GM19025 (cell line): ENCODE results near the gene TRAPPC3.
"Not testable (repeated sequence)": the region's sequence is repeated elsewhere in the genome, so short reads cannot be mapped to it uniquely, and the experiment has no call there.

Experiments
- ATAC-seq: cut with Tn5 transposase; IDR thresholded peaks from one replicate; pipeline ENCODE4 v1.9.1; 2021; ENCODE audit warnings: mild to moderate bottlenecking, low read depth, moderate library complexity; ENCODE audit not compliant: unreplicated experiment

TRAPPC3 gene

GRCh38 chr1:36166938-36167905, 17.9 kb upstream of the TRAPPC3 start:
- no peak for ATAC-seq

- ATAC-seq = no peak
Measured at GRCh38 chr1:36166136-36166535, 16.9 kb upstream of the TRAPPC3 start.

DNA sequence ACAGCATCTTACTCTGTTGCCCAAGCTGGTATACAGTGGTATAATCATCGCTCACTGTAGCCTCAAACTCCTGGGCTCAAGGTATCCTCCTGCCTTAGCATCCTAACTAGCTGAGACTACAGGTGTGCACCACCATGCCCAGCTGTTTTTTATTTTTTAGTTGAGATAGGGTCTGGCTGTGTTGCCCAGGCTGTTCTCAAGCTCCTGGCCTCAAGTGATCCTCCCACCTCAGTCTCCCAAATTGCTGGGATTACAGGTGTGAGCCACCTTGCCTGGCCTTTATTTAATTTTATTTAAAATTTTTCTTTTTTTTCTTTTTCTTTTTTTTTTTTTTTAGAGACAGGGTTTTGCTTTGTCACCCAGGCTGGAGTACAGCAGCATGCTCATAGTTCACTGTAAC, 15.9 kb upstream of the TRAPPC3 start:
- ATAC-seq = no peak

DNA sequence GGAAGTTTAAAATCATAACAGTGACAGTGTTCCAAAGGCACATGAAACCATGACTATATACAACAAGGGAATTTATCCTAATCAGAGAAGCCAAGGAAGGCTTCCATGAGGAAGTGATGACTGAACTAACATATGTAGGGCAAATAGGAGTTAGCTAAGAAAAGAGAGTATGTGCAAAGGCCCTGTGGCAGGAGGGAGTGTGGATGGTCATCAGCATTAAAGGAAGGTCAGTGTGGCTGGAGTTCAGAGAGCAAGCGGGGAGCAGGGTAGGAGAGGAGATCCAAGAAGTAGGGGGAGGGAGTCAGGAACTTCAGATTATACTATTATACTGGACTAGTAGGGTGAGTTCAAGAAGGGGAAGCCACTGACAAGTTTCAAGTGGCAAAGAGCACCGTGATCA, 15.1 kb upstream of the TRAPPC3 start:
- no peak for ATAC-seq

DNA sequence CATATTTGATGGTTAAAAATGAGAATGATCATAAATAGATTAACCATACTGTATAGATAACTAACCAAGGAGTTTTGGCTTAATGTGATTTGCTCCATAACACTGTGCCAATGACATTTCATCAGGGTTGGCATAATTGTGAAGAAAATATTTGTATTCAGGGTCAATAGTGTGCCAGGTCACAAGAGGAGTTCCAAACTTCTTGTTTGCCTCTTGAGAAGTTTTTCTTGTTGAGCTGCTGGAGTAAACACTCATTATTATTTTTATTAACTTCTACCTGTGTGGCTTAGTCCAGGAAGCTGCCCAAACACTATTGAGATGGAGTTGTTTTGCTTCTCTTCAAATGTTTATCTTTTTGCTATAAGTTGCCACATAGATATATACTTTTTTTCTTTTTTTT, 14.1 kb upstream of the TRAPPC3 start:
- no peak for ATAC-seq

- no peak for ATAC-seq
Measured at GRCh38 chr1:36162680-36163239, 13.5 kb upstream of the TRAPPC3 start.

GRCh38 chr1:36161641-36162531, 12.6 kb upstream of the TRAPPC3 start:
- peak; percentile 41 for ATAC-seq

DNA sequence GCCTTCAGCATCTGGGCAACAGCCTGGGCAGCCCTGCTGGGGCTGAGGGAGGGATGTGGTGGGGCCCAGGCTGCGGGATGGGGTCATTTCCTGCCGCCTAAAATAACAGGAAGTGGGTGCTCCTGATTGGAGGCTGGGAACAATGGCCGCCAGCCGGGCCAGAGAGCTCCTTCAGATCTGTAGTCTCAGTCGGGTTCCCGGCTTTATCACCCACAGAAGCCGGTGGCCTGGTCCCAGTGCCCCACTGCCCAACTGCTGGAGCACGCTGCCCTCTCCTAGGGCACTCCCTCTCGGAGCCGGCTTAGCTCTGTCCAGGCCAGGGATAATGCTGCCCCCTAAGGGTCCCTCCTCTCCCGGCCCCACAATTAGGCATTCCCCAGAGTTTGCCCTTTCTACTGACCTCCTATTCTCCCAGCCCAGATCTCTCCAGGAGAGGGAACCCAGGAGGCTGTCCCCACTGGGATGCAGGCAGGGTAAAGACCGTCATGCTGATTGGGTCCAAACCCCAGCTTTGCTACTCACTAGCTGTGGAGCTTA, 11.7 kb upstream of the TRAPPC3 start:
- no peak for ATAC-seq

DNA sequence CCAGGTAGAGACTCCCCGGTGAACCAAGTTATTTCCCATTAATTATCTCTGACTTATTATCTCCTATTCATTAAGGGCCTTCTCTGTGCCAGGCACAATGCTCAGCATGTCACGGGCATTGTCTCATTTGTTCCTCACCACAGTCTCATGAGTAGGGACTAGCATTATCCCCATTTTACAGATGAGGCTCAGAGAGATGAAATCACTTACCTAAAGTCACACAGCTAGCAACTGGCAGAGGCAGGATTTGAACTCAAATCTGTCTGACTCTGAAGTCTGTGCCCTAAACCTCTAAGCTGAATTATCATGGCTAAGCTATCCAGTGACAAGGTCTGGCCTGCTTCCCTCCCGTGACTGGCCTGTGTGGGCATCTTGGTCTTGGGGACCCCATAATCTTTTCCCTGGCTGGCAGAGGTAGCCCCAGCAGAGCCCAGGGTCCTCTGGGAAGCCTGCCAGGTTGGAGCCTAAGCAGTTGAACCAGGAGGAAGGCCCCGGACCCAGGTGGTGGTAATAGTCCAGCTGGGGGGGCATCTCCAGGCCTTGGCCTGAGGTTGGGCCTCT, 11.2 kb upstream of the TRAPPC3 start:
- no peak for ATAC-seq

DNA sequence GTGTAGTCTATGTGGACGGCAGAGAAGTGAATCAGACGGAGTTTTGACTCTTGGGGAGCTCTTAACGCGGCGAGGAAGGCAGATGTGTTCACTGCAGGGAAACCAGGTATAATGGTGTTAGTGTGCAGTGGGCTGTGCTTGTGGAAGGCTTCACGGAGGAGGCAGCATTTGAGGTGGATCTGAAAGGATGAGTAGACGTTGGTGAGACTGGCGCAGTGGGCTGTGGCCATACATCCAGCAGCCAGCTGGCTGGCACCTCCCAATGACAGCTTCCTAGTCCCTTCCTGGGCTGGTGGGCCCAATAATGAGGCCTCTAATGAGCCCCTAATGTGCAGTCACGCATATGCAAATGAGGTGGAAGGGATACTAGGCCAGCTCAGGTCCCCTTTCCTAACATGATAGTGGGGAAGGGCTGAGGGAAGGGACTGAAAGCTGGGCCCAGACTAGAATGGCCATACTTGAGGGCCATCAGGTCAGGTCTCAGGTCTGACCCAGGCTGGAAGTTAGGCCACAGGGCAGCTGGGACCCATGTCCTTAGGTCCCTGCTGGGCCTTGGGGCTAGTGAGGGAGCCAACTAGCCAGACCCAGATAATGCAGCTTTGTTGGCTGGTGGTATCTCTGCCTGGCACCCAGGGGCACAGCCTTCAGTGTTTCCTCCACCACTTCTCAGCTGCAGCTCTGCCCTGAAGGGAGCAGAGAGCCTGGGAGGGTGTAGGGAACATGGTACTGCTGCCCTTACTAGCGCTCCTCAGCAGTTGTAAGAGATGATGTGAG, 10.5 kb upstream of the TRAPPC3 start:
- no peak for ATAC-seq

- ATAC-seq = not testable (repeated sequence)
Measured at GRCh38 chr1:36158827-36159252, 9.6 kb upstream of the TRAPPC3 start.

GRCh38 chr1:36157973-36158826, 8.9 kb upstream of the TRAPPC3 start:
- ATAC-seq = no peak

DNA sequence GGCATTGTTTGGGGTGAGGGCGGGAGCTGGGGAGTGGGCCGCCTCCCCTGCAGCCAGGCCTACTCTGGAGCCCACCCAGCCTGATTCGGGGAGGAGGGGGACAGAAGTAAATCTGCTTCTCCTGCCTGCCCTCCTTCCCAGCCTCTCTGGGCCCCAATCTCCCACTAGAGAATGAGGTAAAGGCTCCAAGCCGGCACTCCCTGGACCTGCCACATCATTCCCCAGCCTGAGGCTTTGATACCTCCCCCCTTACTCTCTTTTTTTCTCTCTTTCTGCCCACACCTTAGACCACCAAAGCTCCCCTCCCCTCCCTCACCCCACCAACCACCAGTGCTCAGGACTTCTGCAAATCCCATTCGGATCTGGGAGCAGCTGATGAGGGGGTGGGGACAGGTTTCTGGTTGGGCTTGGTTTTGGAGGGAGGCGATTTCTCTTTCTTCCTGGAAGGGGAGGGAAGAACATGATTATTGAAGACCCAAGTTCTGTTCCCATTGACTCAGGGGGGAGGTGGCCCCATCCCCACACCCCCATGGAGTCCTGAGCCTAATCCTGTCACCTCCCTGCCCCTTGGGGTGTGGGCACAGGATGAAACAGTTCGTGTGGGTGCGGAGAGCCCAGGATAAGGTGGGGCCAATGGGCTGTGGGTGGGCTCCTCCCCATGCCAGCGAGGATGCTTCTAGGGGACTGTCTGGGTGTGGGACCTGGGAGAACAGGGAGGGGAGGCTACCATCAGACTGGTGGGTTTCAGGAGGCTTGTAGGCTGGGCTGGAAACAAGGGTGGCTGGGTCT, 8.0 kb upstream of the TRAPPC3 start:
- no peak for ATAC-seq

DNA sequence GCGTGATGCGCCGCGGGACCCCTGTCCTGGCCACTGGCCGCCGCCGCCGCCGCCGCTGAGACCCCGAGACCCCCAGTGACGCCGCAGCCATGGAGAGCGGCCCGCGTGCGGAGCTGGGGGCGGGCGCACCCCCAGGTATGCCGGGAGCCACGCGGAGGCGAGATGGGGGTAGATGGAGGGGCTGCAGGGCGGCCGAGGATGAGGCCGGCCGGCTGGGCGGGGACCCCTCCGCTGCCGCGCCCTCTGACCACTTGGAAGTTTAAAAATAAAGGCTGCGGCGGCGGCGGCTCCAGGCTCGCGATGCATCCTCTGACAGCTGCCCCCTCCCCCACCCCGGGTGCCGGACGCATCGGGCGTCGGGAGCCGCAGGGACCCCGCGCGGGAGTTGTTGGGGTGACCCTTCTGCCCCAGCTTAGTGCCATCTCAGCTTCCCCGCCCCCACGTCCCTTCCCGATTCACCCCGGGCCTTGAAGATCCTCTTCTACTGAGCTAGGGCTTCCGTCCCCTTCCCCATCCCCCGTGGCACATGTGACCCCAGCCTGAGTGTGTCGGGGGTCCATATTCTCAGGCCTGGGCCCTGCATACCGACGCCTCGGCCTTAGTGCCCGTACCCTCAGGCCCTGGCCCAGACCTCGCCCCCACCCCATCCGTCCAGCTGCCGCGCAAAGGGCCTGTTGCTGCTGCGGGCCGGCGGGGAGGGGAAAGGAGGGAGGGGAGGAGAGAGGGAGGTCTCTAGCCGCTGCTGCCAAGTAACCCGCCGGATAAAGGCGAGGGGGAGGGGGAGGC, 7.2 kb upstream of the TRAPPC3 start:
- no peak for ATAC-seq

GRCh38 chr1:36155408-36156328, 6.4 kb upstream of the TRAPPC3 start, which contains the start of gene MAP7D1:
Gene MAP7D1, plus strand, starts transcription at chr1:36156160. Its CDS starts 258 bp downstream, at chr1:36156418.
- peak; percentile 61 for ATAC-seq
